Inferior parietal cortex (tissue), 1 donor: ENCODE measurements around the gene PXN.

Experiments used
- DNase-seq: peaks from one replicate; pipeline ENCODE4 v3.0.0-alpha.2; 2016; ENCODE audit errors: extremely low spot score

The PXN gene

GRCh38 chr12:120265473-120266179 lies at the start of gene PXN:
TSS of gene PXN (minus strand) at chr12:120265730. CDS start at chr12:120265629, 101 bp downstream.
- DNase-seq = peak; percentile 72

- no peak for DNase-seq
Observed at GRCh38 chr12:120314220-120314619, 48.7 kb upstream of the PXN start.

GRCh38 chr12:120301962-120302815 lies 36.7 kb upstream of the PXN start, which contains the start of gene SIRT4:
TSS of gene SIRT4 (plus strand) at chr12:120302321. CDS start at chr12:120303562, 1,241 bp downstream.
- peak; percentile 98 for DNase-seq

- peak; percentile 88 for DNase-seq
Observed at GRCh38 chr12:120292661-120293531, 27.4 kb upstream of the PXN start, which contains the start of gene RNU4-1. TSS of gene RNU4-1 (minus strand) at chr12:120293237.

GRCh38 chr12:120292411-120292660 lies 26.8 kb upstream of the PXN start:
- DNase-seq = no peak

- DNase-seq = no peak
Observed at GRCh38 chr12:120290609-120291305, 25.2 kb upstream of the PXN start.

- DNase-seq = no peak
Observed at GRCh38 chr12:120287491-120287890, 22.0 kb upstream of the PXN start.

- no peak for DNase-seq
Observed at GRCh38 chr12:120286768-120287490, 21.4 kb upstream of the PXN start.

- no peak for DNase-seq
Observed at GRCh38 chr12:120284381-120284780, 18.9 kb upstream of the PXN start.

- DNase-seq = no peak
Observed at GRCh38 chr12:120283318-120283717, 17.8 kb upstream of the PXN start.

- no peak for DNase-seq
Observed at GRCh38 chr12:120278137-120279069, 12.9 kb upstream of the PXN start.

- no peak for DNase-seq
Observed at GRCh38 chr12:120276734-120277133, 11.2 kb upstream of the PXN start.

GRCh38 chr12:120267736-120268135 lies 2.2 kb upstream of the PXN start:
- DNase-seq = no peak

GRCh38 chr12:120266180-120266870 lies 795 bp upstream of the PXN start:
- DNase-seq = no peak

- no peak for DNase-seq
Observed at GRCh38 chr12:120264904-120265472, 542 bp downstream of the PXN start.

GRCh38 chr12:120264086-120264903 lies 1.2 kb downstream of the PXN start:
- no peak for DNase-seq

GRCh38 chr12:120263748-120264085 lies 1.8 kb downstream of the PXN start:
- no peak for DNase-seq
